CD4-positive, alpha-beta T cell (primary cell): ENCODE results near the gene COMTD1. TPM values are rescaled to one million over a fixed set of nuclear protein-coding genes. Genes with fewer than 3 reads are reported as not detected.
"Not testable (repeated sequence)": the region's sequence is repeated elsewhere in the genome, so short reads cannot be mapped to it uniquely, and the experiment has no call there.

Source experiments
- ATAC-seq: fragments of 200-7000 bp; cut with Tn5 transposase; one replicate; pipeline ENCODE4 v1.10.0; 2022; ENCODE audit warnings: mild to moderate bottlenecking; ENCODE audit not compliant: poor library complexity
- CTCF ChIA-PET: fragments of 350-600 bp; sonication (Branson Sonifier 250); formaldehyde crosslinking; loops from one replicate; lab custom pipeline; 2021; ENCODE audit warnings: antibody characterized with exemption, inconsistent platforms; lab: Charles Lee
- POLR2A ChIA-PET: fragments of 350-600 bp; sonication (Branson Sonifier 250); formaldehyde crosslinking; loops from one replicate; lab custom pipeline; 2021; ENCODE audit warnings: antibody characterized with exemption, inconsistent platforms; lab: Charles Lee
- DNase-seq, 14 experiments: peaks; one replicate each; pipeline ENCODE4 v3.0.0-alpha.2; 2013 to 2020; ENCODE audit warnings: mixed read lengths in 2 of 14
- H3K27ac ChIP-seq, 2 donors: one replicate each; pipeline versions ENCODE4 v1.5.1 to v1.7.0; 2013; ENCODE audit warnings: low read length in 2 of 2, low read depth in 1 of 2, mild to moderate bottlenecking in 1 of 2
- H3K27me3 ChIP-seq, 2 experiments: 1 replicate in 1 of 2; 2 replicates in 1 of 2; pipeline versions ENCODE4 v1.6.1 to v1.7.0; 2013; ENCODE audit warnings: low read length in 2 of 2, control low read depth in 1 of 2, mild to moderate bottlenecking in 1 of 2, moderate library complexity in 1 of 2; ENCODE audit not compliant: insufficient read depth in 2 of 2, control insufficient read depth in 1 of 2
- H3K36me3 ChIP-seq: one replicate; pipeline ENCODE4 v1.6.1; 2013; ENCODE audit warnings: low read length, control low read depth; ENCODE audit not compliant: insufficient read depth
- H3K4me1 ChIP-seq: one replicate; pipeline ENCODE4 v1.6.1; 2013; ENCODE audit warnings: low read length, control low read depth; ENCODE audit not compliant: insufficient read depth
- H3K4me3 ChIP-seq: one replicate; pipeline ENCODE4 v1.5.1; 2013; ENCODE audit warnings: mild to moderate bottlenecking, low read length, moderate library complexity
- H3K9me3 ChIP-seq, 2 experiments: 1 replicate in 1 of 2; 2 replicates in 1 of 2; pipeline versions ENCODE4 v1.6.1 to v1.7.0; 2013; ENCODE audit warnings: low read length in 2 of 2, mild to moderate bottlenecking in 2 of 2, control low read depth in 1 of 2, moderate library complexity in 1 of 2; ENCODE audit not compliant: control insufficient read depth in 1 of 2, insufficient read depth in 1 of 2
- H3K27ac Mint-ChIP-seq: one replicate; pipeline ENCODE4 v1.8.0; 2020; ENCODE audit warnings: mixed read lengths
- H3K27me3 Mint-ChIP-seq: one replicate; pipeline ENCODE4 v1.8.0; 2021; ENCODE audit warnings: mixed read lengths
- H3K36me3 Mint-ChIP-seq: one replicate; pipeline ENCODE4 v1.8.0; 2021; ENCODE audit warnings: low read depth, mixed read lengths
- H3K4me1 Mint-ChIP-seq: one replicate; pipeline ENCODE4 v1.8.0; 2021; ENCODE audit warnings: low read depth, mixed read lengths
- H3K4me3 Mint-ChIP-seq: one replicate; pipeline ENCODE4 v1.8.0; 2020; ENCODE audit warnings: mild to moderate bottlenecking, mixed read lengths
- H3K9me3 Mint-ChIP-seq: one replicate; pipeline ENCODE4 v1.8.0; 2020; ENCODE audit warnings: mixed read lengths
- CTCF ChIP-seq: fragments of 200-600 bp; IDR thresholded peaks from one replicate; pipeline ENCODE4 v1.8.0; 2022; ENCODE audit warnings: antibody characterized with exemption, mild to moderate bottlenecking
- intact Hi-C, 2 experiments: fragments of 100-400 bp; cut with DNase I in 1 of 2; cut with micrococcal nuclease in 1 of 2; formaldehyde crosslinking; loops; one replicate each; pipeline versions ENCODE4 v1.15.1 to v1.9.0; 2023 to 2025; cut with DNase I, micrococcal nuclease
- total RNA-seq, 174 experiments: library from RNA in 2 of 174; stranded (reverse) in 2 of 174; gene quantifications; one replicate each; pipeline ENCODE4 v1.2.3 and lab custom pipeline; 2021 to 2026

Gene COMTD1
- total RNA-seq, 2 experiments from 2014 or later = 9.5 to 10.5 TPM

DNA sequence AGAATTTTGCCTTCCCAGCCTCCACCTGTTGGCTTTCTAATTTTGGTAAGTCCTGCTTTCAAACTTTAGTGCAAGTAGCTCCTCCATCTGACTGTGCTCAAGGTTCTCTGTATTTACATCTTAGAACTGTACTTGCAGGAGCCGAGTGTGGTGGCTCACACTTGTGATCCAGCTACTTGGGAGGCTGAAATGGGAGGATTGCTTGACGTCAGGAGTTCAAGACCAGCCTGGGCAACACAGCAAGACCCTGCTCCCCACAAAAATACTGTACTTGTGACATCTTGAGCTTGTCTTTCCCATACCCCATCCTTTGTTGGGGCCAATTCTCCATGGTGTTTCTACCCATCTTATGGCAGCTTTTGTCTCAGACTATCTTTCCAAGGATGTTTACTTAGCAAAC is 29.8 kb downstream of the COMTD1 start:
- H3K9me3 ChIP-seq = no peaks in the 10 kb centered on the region
- CTCF ChIA-PET = interaction anchor here (0.6 to 4.0 kb wide), 5 partner anchors 12 to 141 kb away, joined by 3 to 15 read pairs (median 5); partner anchors contain the start of gene COMTD1

DNA sequence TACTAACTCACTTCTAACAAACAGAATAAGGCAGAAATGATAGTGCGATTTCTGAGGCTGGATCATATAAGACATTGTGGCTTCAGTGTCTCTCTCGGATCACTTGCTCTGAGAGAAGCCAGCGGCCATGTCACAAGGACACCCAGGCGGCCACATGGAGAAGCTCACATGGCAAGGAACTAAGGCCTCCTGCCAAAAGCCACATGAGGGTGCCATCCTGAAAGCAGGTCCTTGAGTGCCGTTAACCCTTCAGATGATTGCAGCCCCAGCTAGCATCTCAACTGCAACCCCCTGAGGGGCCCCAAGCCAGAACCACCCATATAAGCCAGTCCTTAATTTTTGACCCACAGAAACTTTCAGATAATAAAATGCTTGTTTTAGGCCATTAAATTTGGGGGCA is 32.0 kb downstream of the COMTD1 start:
- Histone ChIP-seq H3K36me3 (no peaks in the 10 kb centered on the region), H3K9me3 (no peaks in the 10 kb centered on the region), H3K27me3 (no peaks in the 10 kb centered on the region), H3K4me3 (no peak overlapping the region), H3K27ac (no peak overlapping the region), H3K4me1 (no peaks in the 10 kb centered on the region)
- DNase-seq = no peak
- Mint-ChIP-seq H3K27ac (peak overlapping the region; percentile 27), H3K9me3 (no peaks in the 10 kb centered on the region), H3K4me1 (no peaks in the 10 kb centered on the region), H3K27me3 (no peaks in the 10 kb centered on the region), H3K4me3 (no peak overlapping the region), H3K36me3 (no peaks in the 10 kb centered on the region)
- ChIA-PET CTCF (interaction anchor here (1.4 to 4.0 kb wide), 3 partner anchors 16 to 32 kb away, joined by 4 to 15 read pairs (median 8); partner anchors contain the start of gene COMTD1), POLR2A (interaction anchor here (1.0 to 1.2 kb wide), 3 partner anchors 9 to 1027 kb away, joined by 3 to 6 read pairs (median 4); no protein-coding TSS in a partner anchor)
- intact Hi-C loops = no loop called here
- ATAC-seq = no peak
- TF ChIP-seq CTCF = no peak

More for the DNA sequence above, 29.8 kb downstream of the COMTD1 start:
- DNase-seq = no peak
- ATAC-seq = no peak
- no peaks in the 10 kb centered on the region for H3K27me3 ChIP-seq
- POLR2A ChIA-PET = no interaction called here
- no peak for TF ChIP-seq CTCF
- intact Hi-C loops = no loop called here
- H3K36me3 Mint-ChIP-seq = peaks cover 6% of the 10 kb centered on the region
- peaks cover 8% of the 10 kb centered on the region for H3K4me1 ChIP-seq
- H3K27ac ChIP-seq = no peak overlapping the region
- no peak overlapping the region for H3K27ac Mint-ChIP-seq
- H3K4me3 ChIP-seq = no peak overlapping the region
- no peak overlapping the region for H3K4me3 Mint-ChIP-seq
- peaks cover 4% of the 10 kb centered on the region for H3K4me1 Mint-ChIP-seq
- no peaks in the 10 kb centered on the region for H3K9me3 Mint-ChIP-seq
- H3K27me3 Mint-ChIP-seq = no peaks in the 10 kb centered on the region
- no peaks in the 10 kb centered on the region for H3K36me3 ChIP-seq

- H3K27me3 Mint-ChIP-seq, H3K4me1 ChIP-seq, H3K4me3 ChIP-seq, H3K9me3 ChIP-seq, H3K27ac ChIP-seq, H3K36me3 ChIP-seq, H3K4me1 Mint-ChIP-seq, ATAC-seq, intact Hi-C loops, H3K36me3 Mint-ChIP-seq, DNase-seq, H3K9me3 Mint-ChIP-seq, H3K27me3 ChIP-seq, H3K27ac Mint-ChIP-seq, H3K4me3 Mint-ChIP-seq: not testable (repeated sequence)
- CTCF ChIA-PET = interaction anchor here (1.4 kb wide), 2 partner anchors 15 to 27 kb away, joined by 4 to 8 read pairs; no protein-coding TSS in a partner anchor
- POLR2A ChIA-PET = interaction anchor here (1.0 to 1.2 kb wide), 2 partner anchors 9 to 30 kb away, joined by 3 to 6 read pairs; no protein-coding TSS in a partner anchor
These were observed 32.6 kb downstream of the COMTD1 start for GRCh38 chr10:75203046-75203620.
